H54 (cell line): ENCODE results near the gene SORBS2.

Experiments used
- DNase-seq: peaks from one replicate; pipeline ENCODE4 v3.0.0; 2011; ENCODE audit warnings: low spot score, mixed read lengths; ENCODE audit not compliant: insufficient read length
- FAIRE-seq: peaks from 3 replicates; lab custom pipeline; 2011; peaks lifted over from hg19 to GRCh38; lab: Jason Lieb, UNC
- POLR2A ChIP-seq: IDR thresholded peaks from 2 replicates; pipeline ENCODE4 v1.6.1; 2011; ENCODE audit warnings: low read depth, mild to moderate bottlenecking, low read length

Gene SORBS2

DNA sequence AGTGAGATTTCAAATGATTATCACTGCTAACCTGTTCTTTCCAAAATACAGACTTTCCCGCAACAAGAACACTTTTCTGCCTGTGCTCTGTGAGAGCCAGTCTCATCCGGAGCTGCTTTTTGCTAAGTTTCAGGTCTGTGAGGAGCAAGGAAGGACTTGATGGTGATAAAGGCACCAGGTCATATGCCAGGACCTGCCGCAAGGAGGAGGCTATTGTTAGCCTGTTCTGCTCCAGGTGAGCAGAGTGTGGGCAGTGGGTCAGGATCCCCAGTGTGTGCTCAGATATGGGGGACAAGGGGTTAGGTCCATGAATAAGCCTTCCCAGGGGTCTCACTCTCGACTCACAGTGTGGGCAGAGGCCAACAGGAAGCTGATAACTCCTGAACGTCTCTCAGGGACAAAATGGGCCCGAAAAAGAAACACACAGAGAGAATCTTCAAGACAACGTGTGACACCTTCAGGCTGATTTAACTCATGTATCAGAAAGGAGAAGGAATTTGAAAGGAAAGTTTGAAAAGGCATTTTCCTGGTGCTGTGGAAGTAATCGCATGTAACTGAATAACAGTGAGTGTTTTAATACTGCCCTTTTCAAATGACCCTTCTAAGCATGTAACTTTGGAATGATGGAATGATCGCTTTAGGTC is 219.0 kb downstream of the SORBS2 start:
- FAIRE-seq: no peak
- no peak for DNase-seq
- TF ChIP-seq POLR2A: no peak

DNA sequence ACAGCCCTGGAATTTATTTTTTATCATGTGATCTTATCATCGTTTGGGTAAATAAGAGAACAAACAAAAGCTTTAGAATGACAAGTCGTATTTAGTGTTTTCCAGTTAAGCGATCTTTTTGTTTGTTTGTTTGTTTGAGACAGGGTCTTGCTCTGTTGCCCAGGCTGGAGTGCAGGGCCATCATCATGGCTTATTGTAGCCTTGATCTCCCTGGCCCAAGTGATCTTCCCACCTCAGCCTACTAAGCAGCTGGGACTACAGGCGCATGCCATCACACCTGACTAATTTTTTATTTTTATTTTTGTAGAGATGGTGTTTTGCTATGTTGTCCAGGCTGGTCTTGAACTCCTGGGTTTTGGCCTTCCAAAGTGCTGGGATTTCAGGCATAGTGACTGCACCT is 219.6 kb downstream of the SORBS2 start:
- FAIRE-seq (no peak), DNase-seq (no peak)

DNA sequence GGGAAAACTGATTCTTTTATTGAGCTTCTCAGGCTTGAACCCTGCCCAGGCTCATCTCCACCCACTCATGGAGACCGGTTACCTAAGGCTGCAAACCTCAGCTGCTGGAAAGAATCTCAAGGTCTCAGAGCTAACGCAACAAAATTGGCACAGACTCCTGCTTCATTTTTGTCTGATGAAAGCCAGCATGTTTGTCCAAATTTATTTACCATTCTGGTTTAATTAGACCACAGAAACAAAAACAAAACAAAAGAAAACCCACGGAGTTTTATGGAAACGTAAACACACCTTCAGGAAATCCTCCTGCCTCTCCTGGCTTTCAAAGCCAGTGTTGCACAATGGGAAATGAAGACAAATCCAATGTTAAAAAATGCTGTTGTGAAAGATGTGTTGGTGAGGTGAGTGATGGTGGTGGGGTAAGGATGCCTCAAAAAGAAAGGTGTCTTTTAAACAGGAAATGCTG is 220.3 kb downstream of the SORBS2 start:
- TF ChIP-seq POLR2A: no peak
- FAIRE-seq: no peak
- DNase-seq: no peak

More for the DNA sequence above, 219.6 kb downstream of the SORBS2 start:
- no peak for TF ChIP-seq POLR2A

DNA sequence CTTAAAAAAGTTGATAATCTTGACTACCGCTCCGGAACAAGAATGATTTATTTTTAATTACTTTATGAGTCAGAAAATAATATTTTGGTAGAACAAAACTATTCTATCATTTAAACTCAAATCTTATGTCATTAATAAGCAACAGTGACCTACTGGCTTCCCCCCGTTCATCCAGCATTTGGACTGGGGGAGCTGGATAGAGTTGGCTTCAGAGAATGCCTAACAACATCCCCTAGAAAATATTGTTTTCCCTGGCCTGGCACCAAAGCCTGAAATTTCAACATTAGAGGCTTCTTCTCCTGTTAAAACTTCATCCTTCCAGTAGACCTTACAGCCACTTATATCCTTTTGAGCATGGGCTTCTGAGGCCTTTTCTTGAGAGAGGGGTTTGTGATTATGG is 221.0 kb downstream of the SORBS2 start:
- no peak for TF ChIP-seq POLR2A
- DNase-seq (no peak), FAIRE-seq (no peak)

DNA sequence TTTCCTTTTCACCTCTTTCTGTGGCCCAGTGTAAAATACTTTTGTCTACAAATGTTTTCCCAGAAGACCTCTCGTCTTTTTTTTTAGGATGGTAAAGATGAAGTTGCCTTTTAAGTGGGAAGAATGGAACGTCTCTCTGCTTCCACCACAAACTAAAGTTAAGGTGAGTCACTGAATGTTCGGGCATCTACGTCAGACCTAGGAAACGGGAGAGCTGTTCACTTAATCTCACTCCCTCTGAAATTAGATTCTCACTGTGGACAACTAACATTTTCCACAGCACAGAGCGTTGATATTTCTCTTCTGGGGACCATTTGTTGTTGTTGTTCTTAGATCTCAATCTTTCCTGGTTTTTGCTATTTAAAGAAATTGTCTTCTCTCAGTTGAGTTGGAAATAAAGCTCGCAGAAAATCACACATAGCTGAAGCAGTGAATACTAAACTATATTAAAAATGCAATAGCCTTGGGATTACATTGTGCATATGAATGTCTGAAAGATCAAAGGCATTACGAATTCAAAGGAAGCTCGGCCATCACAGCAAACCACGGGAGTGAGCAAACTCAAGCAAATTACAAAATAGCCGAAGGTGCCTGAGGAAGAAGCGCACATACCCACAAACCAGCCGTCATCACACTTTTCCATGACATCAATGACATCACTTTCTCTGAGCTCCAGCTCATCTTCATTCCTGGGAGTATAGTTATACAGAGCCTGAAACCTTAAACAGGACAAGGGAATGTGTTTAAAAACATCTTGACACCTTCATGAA is 222.7 kb downstream of the SORBS2 start:
- DNase-seq: no peak
- TF ChIP-seq POLR2A: no peak
- FAIRE-seq: no peak

DNA sequence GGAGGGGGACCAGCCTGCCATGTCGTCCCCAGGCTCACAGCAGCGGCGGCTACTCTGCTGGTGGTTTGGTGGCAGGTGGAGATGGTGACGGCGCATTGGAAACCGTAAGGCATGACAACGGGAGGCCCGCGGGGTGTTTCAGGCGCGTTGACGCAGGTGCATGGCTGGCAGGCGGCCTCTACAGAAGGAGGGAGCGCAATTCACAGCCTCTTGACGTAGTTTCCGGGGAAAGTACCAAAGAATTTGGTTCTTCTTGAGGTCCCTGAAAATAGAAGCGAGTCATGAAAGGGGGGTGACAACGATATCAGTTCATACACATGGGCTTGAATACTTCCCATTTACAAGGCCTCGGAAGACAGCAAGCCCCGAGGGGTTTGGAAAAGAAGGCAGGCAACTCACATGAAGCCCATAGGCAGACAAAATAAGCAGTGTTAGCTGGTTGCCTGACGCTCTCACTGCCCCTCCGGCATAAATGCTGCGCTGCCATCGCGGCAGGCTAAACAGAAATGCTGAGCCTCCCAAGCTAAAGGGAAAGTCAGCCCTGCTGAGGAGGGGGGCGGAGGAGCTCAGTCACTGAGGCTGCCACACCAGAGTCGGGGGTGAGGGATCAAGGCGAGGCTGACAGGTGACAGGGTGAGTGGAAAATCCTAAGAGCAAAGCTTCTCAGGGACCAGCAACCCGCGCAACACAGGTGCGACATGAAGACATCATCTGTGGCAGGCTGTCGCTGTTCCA is 224.4 kb downstream of the SORBS2 start:
- DNase-seq: no peak
- FAIRE-seq: no peak
- TF ChIP-seq POLR2A: no peak

DNA sequence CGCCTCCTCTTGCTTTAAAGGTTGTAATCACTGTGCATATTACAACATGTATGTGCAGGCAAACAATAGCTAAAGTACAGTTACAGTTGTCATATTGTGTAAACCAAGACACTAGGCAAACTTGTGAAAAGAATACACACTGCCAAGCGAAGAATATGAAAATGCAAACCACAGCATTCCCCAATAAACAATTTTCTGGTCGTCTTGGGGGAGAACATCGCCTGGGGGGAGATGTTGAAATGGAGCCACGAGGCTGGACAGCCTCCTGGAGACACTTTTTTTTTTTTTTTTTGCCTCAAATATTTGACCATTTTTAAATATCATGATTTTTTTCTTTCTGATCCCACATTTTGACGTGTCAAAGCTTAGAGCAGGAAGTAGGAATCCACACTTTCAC is 225.0 kb downstream of the SORBS2 start:
- FAIRE-seq: no peak
- no peak for DNase-seq
- no peak for TF ChIP-seq POLR2A

DNA sequence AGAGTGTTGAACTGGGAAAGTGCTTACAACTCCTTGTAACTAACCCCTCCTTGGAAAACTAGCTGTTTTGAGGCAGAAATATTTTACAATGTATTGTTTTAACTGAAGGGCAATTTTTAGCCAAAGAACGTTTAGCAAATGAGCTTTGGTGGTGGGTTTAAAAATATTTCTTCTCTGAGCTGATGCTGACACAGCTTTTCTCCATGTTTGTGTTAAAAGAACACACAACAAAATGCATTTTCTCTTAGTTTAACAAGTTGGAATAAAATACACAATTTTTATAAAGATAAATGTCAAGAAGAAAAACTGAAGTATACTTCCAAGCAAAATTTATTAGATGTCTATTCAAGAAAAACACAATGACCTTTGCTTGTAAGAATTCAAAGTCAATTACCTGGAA is 226.8 kb downstream of the SORBS2 start:
- DNase-seq: no peak
- no peak for FAIRE-seq
- no peak for TF ChIP-seq POLR2A

DNA sequence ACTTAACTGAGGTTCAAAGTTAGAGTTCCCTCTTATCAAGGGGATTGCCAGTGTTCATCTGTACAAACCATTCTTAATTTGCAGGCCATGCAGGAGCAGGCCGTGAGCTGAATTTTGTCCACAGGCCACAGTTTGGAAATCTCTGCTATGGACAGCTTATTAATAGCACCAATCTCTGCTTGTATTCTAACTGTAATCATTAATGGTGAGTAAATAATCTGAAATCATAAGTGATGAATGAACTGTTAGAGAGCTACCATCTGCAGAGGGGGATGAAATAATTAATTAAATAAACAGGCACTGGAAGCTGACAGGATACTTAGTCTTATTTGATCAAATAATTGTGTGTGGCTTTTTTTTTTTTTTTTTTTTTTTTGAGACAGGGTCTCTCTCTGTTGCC is 228.2 kb downstream of the SORBS2 start:
- no peak for TF ChIP-seq POLR2A
- no peak for DNase-seq
- FAIRE-seq: no peak

DNA sequence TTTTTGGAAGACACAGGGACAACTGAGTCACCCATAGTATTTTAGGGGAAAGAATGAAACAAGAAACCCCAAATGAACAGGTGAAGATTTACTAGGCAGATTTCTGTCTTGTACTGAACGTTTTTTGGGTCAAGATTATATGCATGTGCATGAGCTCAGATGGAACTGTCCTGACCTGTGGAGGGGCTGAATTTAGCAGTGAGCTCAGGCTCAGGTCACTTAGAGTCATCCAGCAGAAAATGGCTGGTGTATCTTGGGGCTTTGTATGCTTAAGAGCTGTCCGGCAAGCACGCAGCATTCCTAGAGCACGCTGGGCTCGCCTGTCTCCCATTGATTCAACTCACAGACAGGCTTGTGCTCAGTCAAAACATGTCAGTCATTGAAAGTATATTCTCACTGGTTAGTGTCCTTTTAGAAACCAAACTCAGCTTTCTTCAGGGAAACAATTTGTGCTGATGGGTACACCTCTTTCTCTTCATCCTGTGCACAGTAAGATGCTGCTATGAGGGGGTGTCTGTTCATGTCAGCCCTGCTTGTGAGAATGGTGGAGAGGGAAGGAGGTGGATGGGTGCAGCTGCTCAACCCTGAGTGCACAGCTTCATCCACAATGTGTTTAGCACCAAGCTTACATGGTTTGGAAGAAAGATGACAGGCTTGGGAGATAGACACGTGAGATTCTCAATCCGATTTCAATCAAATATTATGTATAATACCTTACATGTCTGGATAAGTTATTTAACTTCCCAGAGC is 229.2 kb downstream of the SORBS2 start:
- no peak for DNase-seq
- FAIRE-seq: no peak
- no peak for TF ChIP-seq POLR2A

DNA sequence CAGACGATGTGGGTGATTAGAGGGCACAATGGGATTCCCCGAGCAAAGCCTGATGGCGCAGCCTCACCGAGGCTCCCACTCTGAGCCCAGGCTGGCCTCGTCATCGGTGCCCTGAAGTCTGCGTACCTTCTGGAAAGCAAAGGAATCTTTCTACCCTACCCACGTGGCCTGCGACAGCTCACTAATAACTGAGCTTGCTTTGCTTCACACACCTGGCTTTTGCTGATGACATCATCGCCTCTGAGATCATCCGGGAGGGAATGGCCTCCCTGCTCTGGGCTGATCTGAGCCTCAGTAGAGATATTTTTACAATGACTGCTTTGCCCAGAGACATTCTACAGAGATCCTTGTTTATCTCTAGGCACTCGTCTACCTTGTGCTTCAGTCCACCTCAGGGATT is 231.3 kb downstream of the SORBS2 start:
- no peak for TF ChIP-seq POLR2A
- no peak for FAIRE-seq
- DNase-seq: no peak

DNA sequence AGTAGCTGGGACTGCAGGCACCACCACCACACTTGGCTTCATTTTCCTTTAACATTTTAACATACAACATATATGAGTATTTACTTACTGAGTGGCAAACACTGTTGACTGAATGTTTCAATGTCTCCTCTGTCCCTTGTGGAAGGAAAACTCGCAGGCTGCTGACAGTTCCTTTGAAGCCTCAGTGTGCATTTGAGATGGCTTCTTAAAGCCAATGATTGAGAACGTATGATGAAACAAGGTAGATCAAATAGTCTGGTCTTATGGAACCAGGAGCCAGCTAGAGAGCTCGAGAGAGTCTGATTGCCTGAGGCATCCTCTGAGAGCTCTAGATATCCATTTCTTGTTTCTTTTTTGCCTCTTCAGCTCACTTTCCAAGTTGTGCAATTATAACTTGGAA is 233.7 kb downstream of the SORBS2 start:
- TF ChIP-seq POLR2A: no peak
- DNase-seq (no peak), FAIRE-seq (no peak)
